SK-N-SH (cell line): Measurements from ENCODE around the gene BNIP5. TPM values are rescaled to one million over a fixed set of nuclear protein-coding genes. Genes with fewer than 3 reads are reported as not detected.

ENCODE experiments used
- CTCF ChIA-PET: fragments of 300-600, 350-600 bp; formaldehyde crosslinking; extraction: SDS; loops from one replicate; lab custom pipeline; 2021; lab: Yijun Ruan, JAX
- POLR2A ChIA-PET: fragments of 350-600 bp; sonication (Branson Sonifier 250); formaldehyde crosslinking; extraction: SDS; loops from one replicate; lab custom pipeline; 2020; ENCODE audit warnings: antibody characterized with exemption, inconsistent platforms; lab: Yijun Ruan, JAX
- DNase-seq: peaks from one replicate; pipeline ENCODE4 v3.0.0; 2012
- H2AFZ ChIP-seq: fragments of 200-600 bp; sonication (generic); 2 replicates; pipeline ENCODE4 v1.8.1; 2016; ENCODE audit warnings: antibody characterized with exemption, mild to moderate bottlenecking, low read depth
- H3F3A ChIP-seq: fragments of 200-600 bp; sonication (generic); replicated peaks from 2 replicates; pipeline ENCODE3; 2016; ENCODE audit warnings: antibody characterized with exemption, mild to moderate bottlenecking; ENCODE audit not compliant: insufficient read depth
- H3K27ac ChIP-seq, 2 experiments: fragments of 200-500 bp in 1 of 2; fragments of 200-600 bp in 1 of 2; sonication (Bioruptor generic) in 1 of 2; sonication (generic), shearing (Covaris generic) in 1 of 2; 2 replicates each; pipeline versions ENCODE4 v1.5.1 to v1.6.1; 2014 to 2016; ENCODE audit warnings: low read depth in 2 of 2, inconsistent platforms in 1 of 2, low read length in 1 of 2, mild to moderate bottlenecking in 1 of 2, mixed read lengths in 1 of 2
- H3K27me3 ChIP-seq: fragments of 200-600 bp; sonication (generic), shearing (Covaris generic); 2 replicates; pipeline ENCODE4 v1.6.1; 2016; ENCODE audit warnings: mixed run types; ENCODE audit not compliant: insufficient read depth
- H3K36me3 ChIP-seq, 2 experiments: fragments of 200-500 bp in 1 of 2; fragments of 200-600 bp in 1 of 2; sonication (Bioruptor generic) in 1 of 2; sonication (generic) in 1 of 2; replicated peaks in 1 of 2; 2 replicates each; pipeline versions ENCODE3 to v1.5.1; 2014 to 2016; ENCODE audit warnings: low read length in 1 of 2, mild to moderate bottlenecking in 1 of 2; ENCODE audit not compliant: insufficient read depth in 2 of 2, control insufficient read depth in 1 of 2
- H3K4me1 ChIP-seq, 2 experiments: fragments of 200-500 bp in 1 of 2; fragments of 200-600 bp in 1 of 2; sonication (Bioruptor generic) in 1 of 2; sonication (generic), shearing (Covaris generic) in 1 of 2; 2 replicates each; pipeline versions ENCODE4 v1.5.1 to v1.6.1; 2014 to 2016; ENCODE audit warnings: low read depth in 1 of 2, low read length in 1 of 2, mixed run types in 1 of 2; ENCODE audit not compliant: insufficient read depth in 2 of 2, control insufficient read depth in 1 of 2
- H3K4me2 ChIP-seq: fragments of 200-600 bp; sonication (generic), shearing (Covaris generic); 2 replicates; pipeline ENCODE4 v1.6.1; 2017; ENCODE audit warnings: mixed run types
- H3K4me3 ChIP-seq, 2 experiments: fragments of 200-500 bp in 1 of 2; fragments of 200-600 bp in 1 of 2; sonication (Bioruptor generic) in 1 of 2; sonication (generic), shearing (Covaris generic) in 1 of 2; 2 replicates each; pipeline versions ENCODE4 v1.5.1 to v1.8.1; 2014 to 2016; ENCODE audit warnings: low read depth in 2 of 2, inconsistent platforms in 1 of 2, low read length in 1 of 2, mild to moderate bottlenecking in 1 of 2, mixed read lengths in 1 of 2, moderate library complexity in 1 of 2
- H3K79me2 ChIP-seq: fragments of 200-600 bp; sonication (generic); 2 replicates; pipeline ENCODE4 v1.8.1; 2017; ENCODE audit warnings: mild to moderate bottlenecking; ENCODE audit not compliant: insufficient read depth
- H3K9ac ChIP-seq: fragments of 200-600 bp; sonication (generic); 2 replicates; pipeline ENCODE4 v1.6.1; 2017; ENCODE audit warnings: mixed run types
- H3K9me2 ChIP-seq: fragments of 200-600 bp; sonication (generic); 2 replicates; pipeline ENCODE4 v1.6.1; 2017; ENCODE audit warnings: mixed run types
- H3K9me3 ChIP-seq: fragments of 200-600 bp; sonication (generic); 2 replicates; pipeline ENCODE4 v1.6.1; 2017; ENCODE audit warnings: mixed run types, mild to moderate bottlenecking, moderate library complexity
- H4K20me1 ChIP-seq: fragments of 200-600 bp; sonication (generic); 2 replicates; pipeline ENCODE4 v1.6.1; 2017; ENCODE audit warnings: mild to moderate bottlenecking, mixed run types; ENCODE audit not compliant: insufficient read depth
- CTCF ChIP-seq: fragments of 200-600 bp; sonication (generic); IDR thresholded peaks from 2 replicates; pipeline ENCODE4 v1.6.1; 2017; ENCODE audit warnings: antibody characterized with exemption, mild to moderate bottlenecking, moderate library complexity
- EZH2phosphoT487 ChIP-seq: fragments of 200-600 bp; sonication (generic); IDR thresholded peaks from 2 replicates; pipeline ENCODE4 v1.6.1; 2017; ENCODE audit warnings: low read depth, mixed run types, mild to moderate bottlenecking, antibody characterized with exemption, moderate library complexity, borderline replicate concordance
- FOXM1 ChIP-seq: IDR thresholded peaks from 2 replicates; pipeline ENCODE4 v1.4.0; 2012; ENCODE audit warnings: low read depth, mild to moderate bottlenecking
- GABPA ChIP-seq: IDR thresholded peaks from 2 replicates; pipeline ENCODE4 v1.4.0; 2012; ENCODE audit warnings: low read depth, mild to moderate bottlenecking
- GATA2 ChIP-seq: sonication (generic); formaldehyde crosslinking; IDR thresholded peaks from 2 replicates; pipeline ENCODE4 v1.5.0; 2020; ENCODE audit warnings: mild to moderate bottlenecking, missing genetic modification reagents
- JUND ChIP-seq: IDR thresholded peaks from 2 replicates; pipeline ENCODE4 v1.4.0; 2012
- MEF2A ChIP-seq: IDR thresholded peaks from 2 replicates; pipeline ENCODE4 v1.4.0; 2012; ENCODE audit warnings: low read depth, borderline replicate concordance
- NRF1 ChIP-seq: IDR thresholded peaks from 2 replicates; pipeline ENCODE4 v1.6.1; 2012; ENCODE audit warnings: low read depth, mild to moderate bottlenecking, low read length
- POLR2AphosphoS5 ChIP-seq: IDR thresholded peaks from 2 replicates; pipeline ENCODE4 v1.6.1; 2012; ENCODE audit warnings: low read depth, low read length
- REST ChIP-seq: IDR thresholded peaks from 2 replicates; pipeline ENCODE4 v1.6.1; 2012; ENCODE audit warnings: mild to moderate bottlenecking, low read depth, low read length, moderate library complexity
- RXRA ChIP-seq: IDR thresholded peaks from 2 replicates; pipeline ENCODE4 v1.4.0; 2012; ENCODE audit warnings: low read depth, mild to moderate bottlenecking, borderline replicate concordance
- SIN3A ChIP-seq: IDR thresholded peaks from 2 replicates; pipeline ENCODE4 v1.6.1; 2012; ENCODE audit warnings: low read depth, mild to moderate bottlenecking, low read length, moderate library complexity, borderline replicate concordance
- TAF1 ChIP-seq: IDR thresholded peaks from 2 replicates; pipeline ENCODE4 v1.6.1; 2012; ENCODE audit warnings: low read depth, mild to moderate bottlenecking, low read length, moderate library complexity, borderline replicate concordance
- TCF12 ChIP-seq: IDR thresholded peaks from 2 replicates; pipeline ENCODE4 v1.4.0; 2012
- TEAD4 ChIP-seq: IDR thresholded peaks from 2 replicates; pipeline ENCODE4 v1.4.0; 2012; ENCODE audit warnings: mild to moderate bottlenecking, borderline replicate concordance; ENCODE audit not compliant: insufficient read depth
- USF1 ChIP-seq: IDR thresholded peaks from 2 replicates; pipeline ENCODE4 v1.4.0; 2012; ENCODE audit warnings: low read depth, borderline replicate concordance
- WGBS: methylation state at CpG from one replicate; pipeline ENCODE4 v1.1.6; 2017; ENCODE audit warnings: low lambda C conversion rate; 5-methylcytosine and 5-hydroxymethylcytosine counted together
- polyA plus RNA-seq, 3 experiments: library from polyadenylated mRNA; depleted of rRNA; stranded (reverse); fragments of >200 nt; gene quantifications; 2 replicates each; pipeline ENCODE4 v1.2.3, GENCODE V29; 2012
- TF ChIP-seq, protein P1 (sequence below): fragments of 150-350 bp; IDR thresholded peaks from 2 replicates; pipeline ENCODE4 v1.6.1; 2016; ENCODE audit warnings: mild to moderate bottlenecking, low read depth, low read length
- TF ChIP-seq, protein P2 (sequence below): IDR thresholded peaks from 2 replicates; pipeline ENCODE4; 2012

Gene BNIP5
- polyA plus RNA-seq, 1 of the 3 experiments (the other 2 are of a cell fraction), result not detected

DNA sequence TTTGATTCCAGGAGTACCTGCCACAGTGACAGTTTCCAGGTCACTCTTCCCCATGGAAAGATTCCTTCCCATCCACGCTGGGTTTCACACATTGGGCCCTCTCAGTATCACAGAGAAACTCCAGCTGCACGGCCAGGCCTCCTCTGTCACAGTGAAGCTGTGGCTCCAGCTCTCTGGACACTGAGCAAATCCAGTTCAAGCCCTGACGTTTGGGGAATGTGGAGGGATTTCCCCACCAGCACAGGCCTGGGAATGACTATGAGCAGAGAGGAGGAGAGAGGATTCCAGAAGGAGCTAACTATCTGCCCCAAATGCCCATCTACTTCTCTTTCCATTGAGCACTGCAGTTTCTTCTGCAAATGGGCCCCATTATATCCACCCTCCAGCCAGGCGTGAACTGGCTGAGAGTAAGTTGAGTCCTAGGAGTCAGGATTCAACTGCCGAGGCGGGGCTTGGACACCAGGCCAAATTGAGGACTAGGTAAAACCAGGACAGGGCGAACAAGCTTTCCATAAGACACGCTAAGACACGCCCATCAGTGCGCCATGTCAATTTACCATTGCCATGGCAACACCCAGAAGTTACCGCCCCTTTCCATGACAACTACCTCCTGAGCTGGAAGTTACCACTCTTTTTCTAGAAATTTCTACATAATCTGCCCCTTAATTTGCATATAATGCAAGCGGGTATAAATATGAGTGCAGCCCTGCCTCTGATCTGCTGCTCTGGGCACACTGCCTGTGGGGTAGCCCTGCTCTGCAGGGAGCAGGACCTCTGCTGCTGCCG lies 9.2 kb upstream of the BNIP5 start:
- no peaks in the 10 kb centered on the region for H3K79me2 ChIP-seq
- no peaks in the 10 kb centered on the region for H3K9me2 ChIP-seq
- no peaks in the 10 kb centered on the region for H4K20me1 ChIP-seq
- no peak overlapping the region for H3K4me3 ChIP-seq
- no peaks in the 10 kb centered on the region for H3K9me3 ChIP-seq
- WGBS, result 90% methylated on average over 11 of the region's 13 CpGs
- no peak overlapping the region for H3K27ac ChIP-seq
- H3K4me2 ChIP-seq, result no peak overlapping the region
- H3F3A ChIP-seq, result no peaks in the 10 kb centered on the region
- DNase-seq, result no peak
- no peaks in the 10 kb centered on the region for H3K27me3 ChIP-seq
- TF ChIP-seq RXRA (no peak), SIN3A (no peak), USF1 (no peak), NRF1 (no peak), JUND (no peak), GABPA (no peak)
- no peaks in the 10 kb centered on the region for H3K36me3 ChIP-seq
- H3K4me1 ChIP-seq, result peaks cover 6% of the 10 kb centered on the region in 2 experiments; a peak in 2 of 4 replicates
- H2AFZ ChIP-seq, result 0 out of 2 replicates have a peak overlapping the region, but pooled peaks have one; percentile 22
- H3K9ac ChIP-seq, result no peak overlapping the region
- CTCF ChIA-PET, result interaction anchor here (0.7 to 9.3 kb wide), 6 partner anchors 10 to 43 kb away, joined by 4 to 69 read pairs (median 6); no protein-coding TSS in a partner anchor
- POLR2A ChIA-PET, result no interaction called here

GRCh38 chr6:36343109-36343680 lies 6.5 kb upstream of the BNIP5 start:
- DNase-seq, result no peak
- H3K4me2 ChIP-seq, result no peak overlapping the region
- 78% methylated on average over 5 of the region's 5 CpGs for WGBS
- no peak overlapping the region for H2AFZ ChIP-seq
- peaks cover 0 to 6% of the 10 kb centered on the region in 2 experiments; a peak in 1 of 4 replicates for H3K4me1 ChIP-seq
- H3K9ac ChIP-seq, result no peak overlapping the region
- no peaks in the 10 kb centered on the region for H3K79me2 ChIP-seq
- H4K20me1 ChIP-seq, result no peaks in the 10 kb centered on the region
- no peaks in the 10 kb centered on the region for H3K9me3 ChIP-seq
- TF ChIP-seq POLR2AphosphoS5 (no peak), REST (no peak), EZH2phosphoT487 (no peak), TCF12 (no peak), TEAD4 (no peak), FOXM1 (no peak), CTCF (no peak), TAF1 (no peak), MEF2A (no peak), GATA2 (CRISPR knock-in tag) (no peak)
- TF ChIP-seq, protein P1, sequence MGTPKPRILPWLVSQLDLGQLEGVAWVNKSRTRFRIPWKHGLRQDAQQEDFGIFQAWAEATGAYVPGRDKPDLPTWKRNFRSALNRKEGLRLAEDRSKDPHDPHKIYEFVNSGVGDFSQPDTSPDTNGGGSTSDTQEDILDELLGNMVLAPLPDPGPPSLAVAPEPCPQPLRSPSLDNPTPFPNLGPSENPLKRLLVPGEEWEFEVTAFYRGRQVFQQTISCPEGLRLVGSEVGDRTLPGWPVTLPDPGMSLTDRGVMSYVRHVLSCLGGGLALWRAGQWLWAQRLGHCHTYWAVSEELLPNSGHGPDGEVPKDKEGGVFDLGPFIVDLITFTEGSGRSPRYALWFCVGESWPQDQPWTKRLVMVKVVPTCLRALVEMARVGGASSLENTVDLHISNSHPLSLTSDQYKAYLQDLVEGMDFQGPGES, result no peak
- TF ChIP-seq, protein P2, sequence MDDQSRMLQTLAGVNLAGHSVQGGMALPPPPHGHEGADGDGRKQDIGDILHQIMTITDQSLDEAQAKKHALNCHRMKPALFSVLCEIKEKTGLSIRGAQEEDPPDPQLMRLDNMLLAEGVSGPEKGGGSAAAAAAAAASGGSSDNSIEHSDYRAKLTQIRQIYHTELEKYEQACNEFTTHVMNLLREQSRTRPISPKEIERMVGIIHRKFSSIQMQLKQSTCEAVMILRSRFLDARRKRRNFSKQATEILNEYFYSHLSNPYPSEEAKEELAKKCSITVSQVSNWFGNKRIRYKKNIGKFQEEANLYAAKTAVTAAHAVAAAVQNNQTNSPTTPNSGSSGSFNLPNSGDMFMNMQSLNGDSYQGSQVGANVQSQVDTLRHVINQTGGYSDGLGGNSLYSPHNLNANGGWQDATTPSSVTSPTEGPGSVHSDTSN, result no peak
- H3K27me3 ChIP-seq, result peaks cover 12% of the 10 kb centered on the region; the same call in 1 of the 2 replicates
- POLR2A ChIA-PET, result no interaction called here
- no peaks in the 10 kb centered on the region for H3F3A ChIP-seq
- no peaks in the 10 kb centered on the region for H3K9me2 ChIP-seq
- no peak overlapping the region for H3K4me3 ChIP-seq
- no peaks in the 10 kb centered on the region for H3K36me3 ChIP-seq
- H3K27ac ChIP-seq, result no peak overlapping the region
- CTCF ChIA-PET, result interaction anchor here (0.9 to 9.3 kb wide), 2 partner anchors 8 to 40 kb away, joined by 4 to 69 read pairs; no protein-coding TSS in a partner anchor
